Activated naive CD4-positive, alpha-beta T cell treated with Interleukin-2 at 50 U/mL for 16 hours (primary cell): ENCODE results near the gene TWIST2.

ENCODE experiments used
- DNase-seq: peaks from one replicate; pipeline ENCODE4 v3.0.0-alpha.2; 2020

TWIST2 gene

DNA sequence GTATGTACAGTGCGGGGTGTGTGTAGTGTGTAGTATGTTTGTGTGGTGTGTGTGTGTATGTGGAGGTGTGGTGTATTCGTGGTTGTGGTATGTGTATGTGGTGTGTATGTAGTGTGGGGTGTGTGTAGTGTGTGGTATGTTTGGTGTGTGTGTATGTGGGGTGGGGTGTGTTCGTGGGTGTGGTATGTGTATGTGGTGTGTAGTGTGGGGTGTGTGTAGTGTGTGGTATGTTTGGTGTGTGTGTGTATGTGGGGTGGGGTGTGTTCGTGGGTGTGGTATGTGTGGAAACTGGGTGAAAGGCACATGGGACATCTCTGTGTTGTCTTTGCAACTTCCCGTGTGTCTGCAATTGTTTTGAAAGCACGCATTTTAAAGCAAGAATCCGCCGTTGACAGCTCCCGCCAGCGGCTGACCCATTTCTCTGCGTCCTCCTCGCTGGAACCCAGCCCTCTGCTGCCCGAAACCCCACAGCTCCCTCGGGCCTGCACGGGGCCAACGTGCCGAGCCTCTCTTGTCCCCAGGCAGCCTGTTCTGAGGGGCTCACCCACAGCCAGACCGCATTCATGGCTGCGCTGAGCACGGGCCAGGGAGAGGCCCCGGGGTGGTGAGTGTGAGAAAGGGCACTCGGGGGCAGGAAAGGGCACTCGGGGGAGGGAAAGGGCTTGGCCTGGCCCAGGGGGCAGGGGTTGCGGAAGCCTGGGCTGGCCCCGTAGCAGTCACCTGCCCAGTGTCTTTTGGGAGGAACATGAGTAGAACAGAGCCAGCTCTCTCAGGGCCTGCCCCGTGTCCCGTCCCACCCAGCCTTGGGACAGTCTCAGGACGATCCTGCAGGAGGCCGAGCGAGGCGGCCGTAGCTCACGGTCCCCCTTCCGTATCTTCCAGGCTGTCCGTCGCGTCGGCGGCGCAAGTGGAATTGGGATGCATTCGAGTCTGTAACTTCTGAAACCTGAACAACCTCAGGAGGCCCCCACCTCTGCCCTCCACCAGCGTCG is 61.4 kb downstream of the TWIST2 start:
- DNase-seq, result no peak

GRCh38 chr2:238910751-238911351 is 63.0 kb downstream of the TWIST2 start:
- no peak for DNase-seq

DNA sequence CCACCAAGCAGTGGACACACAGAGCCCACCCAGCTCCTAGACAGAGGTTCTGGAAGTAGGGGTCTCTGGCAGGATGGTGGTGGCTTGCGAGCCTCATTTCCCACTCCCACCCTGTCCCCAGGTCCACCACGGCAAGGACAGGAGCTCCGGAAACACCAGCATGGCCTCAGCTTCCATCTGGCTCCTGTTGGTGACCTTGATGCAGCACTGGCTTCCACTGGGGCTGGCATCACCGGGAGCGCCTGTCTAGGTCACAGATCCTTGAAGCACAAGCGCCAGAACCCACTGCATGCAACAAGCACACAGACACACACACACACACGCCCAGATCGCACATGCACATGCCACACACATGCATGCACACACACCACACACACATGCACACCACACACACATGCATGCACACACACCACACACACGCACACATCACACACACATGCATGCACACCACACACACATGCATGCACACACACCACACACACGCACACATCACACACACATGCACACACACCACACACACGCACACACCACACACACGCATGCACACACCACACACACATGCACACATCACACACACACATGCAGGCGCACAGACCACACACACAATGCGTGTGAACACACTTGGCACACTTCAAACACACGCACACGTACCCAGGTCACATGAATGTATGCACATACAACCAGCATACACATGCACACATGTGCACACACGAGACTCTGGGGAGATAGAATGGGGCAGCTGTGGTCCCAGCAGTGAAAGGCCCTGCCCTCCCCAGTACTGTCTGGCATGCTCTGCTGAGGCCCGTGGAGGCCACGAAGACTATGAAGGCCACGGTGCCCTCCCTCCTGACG is 63.7 kb downstream of the TWIST2 start:
- no peak for DNase-seq

- no peak for DNase-seq
Measured at GRCh38 chr2:238912228-238912915, 64.5 kb downstream of the TWIST2 start.

- DNase-seq, result no peak
Measured at GRCh38 chr2:238912916-238913875, 65.3 kb downstream of the TWIST2 start.

- DNase-seq, result no peak
Measured at GRCh38 chr2:238913931-238914647, 66.2 kb downstream of the TWIST2 start.

GRCh38 chr2:238914648-238915015 is 66.7 kb downstream of the TWIST2 start:
- no peak for DNase-seq

DNA sequence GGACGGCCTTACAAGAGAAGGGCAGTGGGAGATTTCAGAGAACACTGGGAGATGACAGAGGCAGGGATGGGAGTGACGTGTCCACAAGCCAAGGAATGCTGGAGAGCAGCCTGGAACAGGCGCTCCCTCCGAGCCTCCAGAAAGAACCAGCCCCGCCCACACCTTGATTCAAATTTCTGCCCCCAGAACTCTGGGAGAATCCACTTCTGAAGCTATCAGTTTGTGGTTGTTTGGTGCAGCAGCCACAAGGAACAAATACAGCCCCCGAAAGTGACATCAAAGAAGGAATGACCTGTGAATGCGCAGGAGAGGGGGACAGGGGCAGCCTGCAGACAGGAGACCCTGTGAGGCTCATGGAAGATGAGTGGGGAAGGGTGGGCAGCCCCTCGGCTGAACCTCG is 67.3 kb downstream of the TWIST2 start:
- DNase-seq, result no peak

DNA sequence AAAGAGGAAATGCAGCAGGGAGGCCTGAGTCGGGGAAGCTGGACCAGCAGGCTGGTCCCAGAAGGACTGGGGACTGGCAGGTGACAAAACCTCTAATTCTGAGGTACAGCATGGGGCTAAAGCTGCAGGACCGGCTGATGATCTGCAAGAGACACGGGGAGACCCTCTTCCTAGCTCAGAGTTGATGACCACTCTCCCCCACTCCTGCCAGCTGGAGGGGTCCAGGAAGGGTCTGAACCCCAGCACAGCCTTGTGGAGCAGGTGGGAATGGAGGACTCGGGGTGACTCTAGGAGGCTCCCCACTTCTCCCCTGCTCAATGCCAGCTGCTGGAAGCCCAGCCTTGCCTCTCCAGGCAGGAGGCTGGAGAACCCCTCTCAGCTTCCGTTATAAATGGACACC is 67.7 kb downstream of the TWIST2 start:
- no peak for DNase-seq

GRCh38 chr2:238916176-238916874 is 68.4 kb downstream of the TWIST2 start:
- no peak for DNase-seq

- no peak for DNase-seq
Measured at GRCh38 chr2:238916875-238917590, 69.1 kb downstream of the TWIST2 start.

DNA sequence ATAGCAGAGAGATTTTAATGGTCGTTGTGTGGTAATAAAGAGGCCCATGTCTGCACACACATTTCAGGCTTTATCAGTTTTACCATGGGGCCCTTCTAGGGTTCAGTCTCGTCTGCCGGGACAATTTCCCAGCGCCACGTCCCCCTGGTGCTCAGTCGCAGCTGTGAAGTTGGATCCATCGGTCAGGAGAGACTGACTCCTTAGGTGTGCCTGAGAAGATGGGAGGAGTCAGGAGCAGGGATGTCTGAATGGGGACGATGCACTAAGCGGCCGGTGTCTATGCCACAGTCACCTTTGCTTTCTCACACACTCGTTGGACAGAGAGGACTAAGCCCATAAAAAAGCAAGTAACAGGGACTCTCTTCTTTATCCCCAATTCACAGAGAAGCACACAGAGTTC is 71.4 kb downstream of the TWIST2 start:
- DNase-seq, result no peak

DNA sequence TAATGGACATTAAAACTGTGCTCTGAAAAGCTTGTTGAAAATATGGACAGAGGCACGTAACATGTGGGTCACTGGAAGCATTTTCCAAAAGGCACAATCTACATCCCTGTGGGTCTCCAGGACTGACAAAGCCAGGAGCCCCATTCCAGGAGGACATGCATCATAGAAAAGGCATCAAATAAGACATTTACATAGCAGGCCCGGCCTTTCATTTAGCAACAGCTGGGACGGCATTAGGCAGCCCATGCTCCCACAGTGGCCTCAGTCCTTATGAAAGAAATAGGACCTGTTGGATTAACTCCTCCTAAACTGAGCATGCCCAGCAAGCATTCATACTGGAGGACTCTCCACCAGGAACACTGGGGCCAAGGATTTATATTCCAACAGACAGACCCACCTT is 72.2 kb downstream of the TWIST2 start:
- no peak for DNase-seq

- no peak for DNase-seq
Measured at GRCh38 chr2:238920601-238921001, 72.7 kb downstream of the TWIST2 start.

GRCh38 chr2:238921259-238921658 is 73.4 kb downstream of the TWIST2 start:
- no peak for DNase-seq

DNA sequence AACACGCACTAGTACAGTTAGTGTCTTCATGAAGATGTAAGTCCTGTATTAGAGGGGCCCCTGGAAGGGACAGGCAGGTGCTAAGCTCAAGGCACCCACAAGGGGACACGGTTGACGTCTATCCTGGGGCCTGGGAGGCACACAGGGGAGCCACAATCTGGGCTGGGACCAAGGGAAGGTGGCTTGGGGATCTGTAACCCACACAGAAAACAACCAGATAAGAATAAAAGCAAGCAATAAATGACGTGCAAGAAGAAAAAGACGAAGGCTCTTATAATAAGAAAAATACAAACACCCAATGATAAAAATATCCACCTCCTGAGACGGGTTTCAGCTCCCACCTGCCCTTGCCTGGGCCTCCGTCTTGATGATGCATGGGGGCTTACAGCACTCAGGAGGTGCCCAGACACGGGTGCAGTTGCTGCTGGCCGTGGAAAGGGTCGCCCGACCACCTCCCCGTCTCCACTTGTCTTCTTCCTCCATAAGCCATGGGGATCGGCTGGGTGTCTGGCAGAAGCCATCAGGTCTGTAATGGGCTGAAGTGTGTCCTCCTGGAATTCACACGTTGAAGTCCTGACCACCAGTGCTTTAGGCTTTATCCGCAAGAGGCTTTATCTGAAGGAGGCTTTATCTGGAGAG is 73.9 kb downstream of the TWIST2 start:
- no peak for DNase-seq

GRCh38 chr2:238922435-238922834 is 74.5 kb downstream of the TWIST2 start:
- no peak for DNase-seq

DNA sequence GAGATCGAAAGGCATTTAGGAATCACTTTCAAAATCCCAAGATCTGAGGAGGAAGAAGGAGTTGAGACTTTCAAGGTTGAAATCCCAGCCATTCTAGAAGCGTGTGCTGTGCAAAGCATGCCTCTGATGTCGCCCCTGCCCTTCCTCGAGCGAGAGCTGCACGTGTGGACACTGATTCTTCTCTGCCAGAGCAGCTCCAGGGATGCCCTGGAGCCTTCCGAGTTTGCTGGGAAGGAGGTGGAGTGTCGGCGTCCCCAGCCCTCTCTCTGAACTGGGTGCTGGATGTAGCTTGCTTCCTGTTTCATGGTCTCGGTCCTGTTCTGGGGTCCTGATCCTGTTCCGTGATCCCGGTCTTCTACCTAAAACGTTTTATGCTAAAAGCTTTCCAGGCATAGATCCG is 76.1 kb downstream of the TWIST2 start:
- DNase-seq, result no peak

DNA sequence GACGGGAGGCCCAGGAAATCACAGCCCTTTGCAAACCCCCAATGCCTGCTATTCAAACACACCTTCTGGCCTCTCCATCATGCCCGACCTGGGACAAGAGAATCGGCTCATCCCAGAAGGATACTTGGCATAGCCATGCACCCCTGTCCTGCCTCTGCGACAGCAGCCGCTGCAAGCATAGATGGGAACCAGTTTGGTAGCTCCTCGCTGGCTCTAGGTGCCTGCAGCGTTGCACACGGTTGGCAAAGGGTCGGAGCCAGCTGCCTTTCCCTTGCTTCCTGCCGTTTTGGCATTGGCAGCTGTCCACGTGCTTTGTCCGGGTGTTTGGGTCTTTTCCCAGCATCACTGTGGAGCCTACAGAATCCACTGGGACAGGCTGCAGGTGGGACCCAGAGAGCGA is 76.9 kb downstream of the TWIST2 start:
- DNase-seq, result no peak
